ENCODE measurements around the gene STXBP2.

- TF ChIP-seq EZH2 (IDR thresholded peaks at IDR 0.05; ENCODE audit: insufficient read depth, poor library complexity, severe bottlenecking) (no peak), EZH2phosphoT487 (IDR thresholded peaks at IDR 0.05; ENCODE audit: insufficient read depth, low read depth) (no peak)
These were observed 13.2 kb downstream of the STXBP2 start for GRCh38 chr19:7650148-7650547.
